RWPE2 (cell line): ENCODE results near the gene MBNL2.

Experiments
- ATAC-seq: fragments of 200-7000 bp; cut with Tn5 transposase; 3 replicates; pipeline ENCODE4 v1.9.1; 2021; ENCODE audit warnings: low read depth
- DNase-seq: peaks from one replicate; pipeline ENCODE4 v3.0.0-alpha.2; 2020; ENCODE audit warnings: low spot score
- H3K27ac ChIP-seq: fragments of 450-650 bp; 2 replicates; pipeline ENCODE4 v1.5.1; 2017; ENCODE audit warnings: mild to moderate bottlenecking; ENCODE audit not compliant: poor library complexity, severe bottlenecking
- H3K27me3 ChIP-seq: fragments of 250-450 bp; sonication (Bioruptor Pico); 2 replicates; pipeline ENCODE4 v1.5.1; 2021; ENCODE audit warnings: mild to moderate bottlenecking, moderate library complexity; ENCODE audit not compliant: insufficient read depth, poor library complexity, severe bottlenecking
- H3K36me3 ChIP-seq: fragments of 250-450 bp; sonication (Bioruptor Pico); 2 replicates; pipeline ENCODE4 v1.5.1; 2020; ENCODE audit warnings: low read depth, mild to moderate bottlenecking, moderate library complexity
- H3K4me1 ChIP-seq: fragments of 250-450 bp; sonication (Bioruptor Pico); 2 replicates; pipeline ENCODE4 v1.5.1; 2021; ENCODE audit warnings: mild to moderate bottlenecking, moderate library complexity; ENCODE audit not compliant: insufficient read depth, poor library complexity, severe bottlenecking
- H3K4me3 ChIP-seq: fragments of 250-450 bp; sonication (Bioruptor Pico); 2 replicates; pipeline ENCODE4 v1.5.1; 2021; ENCODE audit warnings: mild to moderate bottlenecking, moderate library complexity; ENCODE audit not compliant: severe bottlenecking
- H3K9me3 ChIP-seq: fragments of 250-450 bp; sonication (Bioruptor Pico); 2 replicates; pipeline ENCODE4 v1.5.1; 2021; ENCODE audit warnings: mild to moderate bottlenecking, moderate library complexity; ENCODE audit not compliant: severe bottlenecking
- TF ChIP-seq, protein P1 (sequence below): fragments of 450-650 bp; IDR thresholded peaks from one replicate; pipeline ENCODE4 v1.5.1; 2017; ENCODE audit warnings: mild to moderate bottlenecking, moderate library complexity; ENCODE audit not compliant: poor library complexity, severe bottlenecking

MBNL2 gene

DNA sequence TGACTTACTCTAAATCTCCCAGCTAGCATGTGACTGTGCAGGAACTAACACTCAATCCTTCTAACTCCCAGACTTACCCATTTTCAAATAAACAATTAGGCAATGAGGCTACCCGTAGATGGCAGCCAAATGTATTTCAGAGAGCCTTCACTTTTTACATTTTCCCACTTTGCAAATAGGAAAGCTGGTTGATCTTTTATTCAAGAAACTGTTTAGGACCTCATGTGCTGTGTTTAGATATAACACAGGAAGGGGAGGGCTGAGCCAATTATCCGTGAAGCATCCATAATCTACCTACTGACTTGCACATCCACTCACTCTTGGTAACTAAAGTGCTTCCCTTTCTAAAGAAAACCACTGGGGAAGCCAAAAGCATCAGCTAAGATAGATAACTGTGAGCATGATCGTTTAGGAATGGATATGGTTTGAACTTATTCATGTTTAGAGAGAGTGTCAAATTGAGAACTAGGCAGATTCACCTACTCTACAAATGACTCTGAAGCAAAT is 33.4 kb downstream of the MBNL2 start:
- Histone ChIP-seq H3K36me3 (0 out of 2 replicates have a peak, but pooled peaks cover 5% of the 10 kb centered on the region), H3K27me3 (no peaks in the 10 kb centered on the region), H3K4me1 (peaks cover 77% of the 10 kb centered on the region), H3K4me3 (no peak overlapping the region), H3K27ac (peak overlapping the region; percentile 81), H3K9me3 (no peaks in the 10 kb centered on the region)
- no peak for DNase-seq
- TF ChIP-seq, protein P1, sequence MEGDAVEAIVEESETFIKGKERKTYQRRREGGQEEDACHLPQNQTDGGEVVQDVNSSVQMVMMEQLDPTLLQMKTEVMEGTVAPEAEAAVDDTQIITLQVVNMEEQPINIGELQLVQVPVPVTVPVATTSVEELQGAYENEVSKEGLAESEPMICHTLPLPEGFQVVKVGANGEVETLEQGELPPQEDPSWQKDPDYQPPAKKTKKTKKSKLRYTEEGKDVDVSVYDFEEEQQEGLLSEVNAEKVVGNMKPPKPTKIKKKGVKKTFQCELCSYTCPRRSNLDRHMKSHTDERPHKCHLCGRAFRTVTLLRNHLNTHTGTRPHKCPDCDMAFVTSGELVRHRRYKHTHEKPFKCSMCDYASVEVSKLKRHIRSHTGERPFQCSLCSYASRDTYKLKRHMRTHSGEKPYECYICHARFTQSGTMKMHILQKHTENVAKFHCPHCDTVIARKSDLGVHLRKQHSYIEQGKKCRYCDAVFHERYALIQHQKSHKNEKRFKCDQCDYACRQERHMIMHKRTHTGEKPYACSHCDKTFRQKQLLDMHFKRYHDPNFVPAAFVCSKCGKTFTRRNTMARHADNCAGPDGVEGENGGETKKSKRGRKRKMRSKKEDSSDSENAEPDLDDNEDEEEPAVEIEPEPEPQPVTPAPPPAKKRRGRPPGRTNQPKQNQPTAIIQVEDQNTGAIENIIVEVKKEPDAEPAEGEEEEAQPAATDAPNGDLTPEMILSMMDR = no peak
- ATAC-seq = no peak

DNA sequence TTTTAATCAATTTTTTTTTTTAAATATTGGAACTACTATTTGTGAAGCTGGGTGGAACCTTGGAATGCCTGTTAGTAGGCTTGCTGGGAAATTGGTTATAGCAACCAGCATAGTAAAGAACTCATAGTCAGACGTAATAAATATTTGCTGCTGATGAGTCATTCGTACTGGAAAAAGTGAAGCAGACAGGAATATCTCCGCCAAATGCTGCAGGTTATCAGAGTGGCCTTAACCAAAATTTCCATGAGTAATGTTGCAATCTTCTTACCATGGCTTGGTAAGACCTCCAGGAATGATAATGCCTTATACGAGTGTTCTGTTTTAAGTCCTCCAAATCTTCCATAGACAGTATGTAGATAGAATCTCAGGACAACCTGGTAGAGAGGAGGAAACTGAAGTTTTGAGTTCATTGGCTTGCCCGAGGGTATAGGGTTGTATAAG is 34.2 kb downstream of the MBNL2 start:
- H3K27ac ChIP-seq = peak overlapping the region; percentile 81

DNA sequence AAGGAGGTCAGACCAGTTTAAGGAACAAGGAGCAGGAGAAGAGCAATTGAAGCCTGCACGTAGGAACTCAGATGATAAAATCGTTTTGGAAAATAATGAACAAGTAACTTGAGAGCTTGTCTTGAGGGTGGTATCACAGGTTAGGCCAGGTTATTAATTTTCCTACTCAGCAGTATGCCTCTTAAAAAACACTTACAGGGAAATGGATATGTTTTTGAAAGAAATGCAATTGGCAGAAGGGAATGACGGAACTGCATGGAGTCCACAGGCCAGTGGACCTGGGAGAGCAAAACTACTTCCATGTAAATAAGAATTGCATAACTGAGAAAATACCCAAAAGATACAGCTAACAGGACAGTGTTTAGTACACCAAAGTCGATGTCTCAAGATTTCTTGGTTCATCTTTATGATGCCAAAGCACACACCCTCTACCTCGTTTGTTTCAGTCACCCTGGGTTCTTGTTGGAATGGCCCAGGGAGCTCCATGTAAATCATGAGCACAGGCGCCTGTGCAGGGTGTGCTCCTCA is 35.2 kb downstream of the MBNL2 start:
- H3K4me1 ChIP-seq = peaks cover 74% of the 10 kb centered on the region

More for the DNA sequence above, 34.2 kb downstream of the MBNL2 start:
- peaks cover 74% of the 10 kb centered on the region for H3K4me1 ChIP-seq
- DNase-seq (no peak), ATAC-seq (peak; percentile 65)
- no peaks in the 10 kb centered on the region for H3K27me3 ChIP-seq
- H3K9me3 ChIP-seq = no peaks in the 10 kb centered on the region
- H3K4me3 ChIP-seq = no peak overlapping the region
- 0 out of 2 replicates have a peak, but pooled peaks cover 5% of the 10 kb centered on the region for H3K36me3 ChIP-seq
- TF ChIP-seq, protein P1 = no peak

DNA sequence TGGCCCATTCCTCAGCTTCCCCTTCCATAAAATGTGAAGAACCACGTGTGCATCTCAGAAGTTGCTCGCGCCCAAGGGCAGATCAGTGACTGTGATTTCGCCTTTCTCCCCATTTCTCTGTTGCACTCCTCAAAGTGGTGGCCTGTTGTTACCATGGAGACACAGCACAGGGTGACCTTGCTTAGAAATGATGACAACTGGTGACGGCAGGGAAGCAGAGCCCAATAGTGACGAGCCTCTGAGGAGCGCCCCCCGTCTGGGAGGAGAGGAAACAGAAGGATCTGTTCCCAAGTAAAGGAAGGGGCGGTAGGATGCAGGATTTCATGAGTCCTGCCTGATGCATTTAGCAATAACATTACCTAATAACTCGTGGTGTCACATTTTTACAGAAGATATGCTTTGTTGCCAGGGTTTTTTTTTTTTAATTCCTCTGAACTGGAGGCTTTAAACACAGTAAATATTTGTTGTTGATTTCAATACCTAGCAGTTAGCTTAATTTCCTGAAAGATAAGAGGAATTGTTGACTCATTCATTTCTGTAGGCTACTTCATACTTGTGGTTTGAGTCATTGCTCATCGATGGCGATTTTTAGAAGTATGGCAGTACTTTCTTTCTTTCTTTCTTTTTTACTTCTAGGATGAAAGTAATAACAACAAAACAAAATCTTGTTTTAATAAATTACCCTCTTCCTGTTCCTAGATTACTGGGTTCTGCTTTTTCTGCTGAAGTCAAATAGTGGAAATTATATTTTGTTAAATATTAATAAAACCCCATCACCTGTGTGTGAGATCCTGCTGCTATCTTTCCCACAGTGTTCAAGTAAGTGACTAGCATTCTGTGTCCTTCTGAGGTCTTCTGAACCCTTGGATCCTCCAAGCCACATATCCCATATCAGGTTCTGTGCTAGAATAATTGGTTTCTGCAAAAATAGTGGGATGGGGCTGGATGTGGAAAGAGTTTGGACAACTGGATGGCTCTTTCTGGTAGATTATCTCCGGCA is 36.0 kb downstream of the MBNL2 start:
- DNase-seq (no peak), ATAC-seq (peak; percentile 65)
- TF ChIP-seq, protein P1 = peak; percentile 15
- Histone ChIP-seq H3K9me3 (no peaks in the 10 kb centered on the region), H3K27ac (peak overlapping the region; percentile 81), H3K36me3 (0 out of 2 replicates have a peak, but pooled peaks cover 5% of the 10 kb centered on the region), H3K27me3 (no peaks in the 10 kb centered on the region), H3K4me3 (no peak overlapping the region), H3K4me1 (peaks cover 68% of the 10 kb centered on the region)

More for the DNA sequence above, 35.2 kb downstream of the MBNL2 start:
- ATAC-seq (no peak), DNase-seq (no peak)
- Histone ChIP-seq H3K27ac (peak overlapping the region; percentile 81), H3K9me3 (no peaks in the 10 kb centered on the region), H3K36me3 (0 out of 2 replicates have a peak, but pooled peaks cover 5% of the 10 kb centered on the region), H3K4me3 (no peak overlapping the region), H3K27me3 (no peaks in the 10 kb centered on the region)
- TF ChIP-seq, protein P1 = no peak
